Spleen (tissue), 7 donors: ENCODE results near the gene TMEM94.

Experiments
- POLR2A ChIP-seq, 3 donors: fragments of 450-650 bp; IDR thresholded peaks; one replicate each; pipeline ENCODE4 v1.5.1; 2017; ENCODE audit warnings: antibody characterized with exemption in 3 of 3, mild to moderate bottlenecking in 1 of 3
- TF ChIP-seq, protein P1 (sequence below), 11 experiments: fragments of 200-600 bp in 7 of 11; fragments of 450-650 bp in 4 of 11; sonication (generic) in 4 of 11; IDR thresholded peaks in 8 of 11; conservative IDR thresholded peaks in 3 of 11; 1 replicate in 7 of 11; 2 replicates in 4 of 11; pipeline versions ENCODE4 v1.4.0 to v1.8.0; 2016 to 2021; ENCODE audit warnings: antibody characterized with exemption in 11 of 11, inconsistent platforms in 4 of 11, mild to moderate bottlenecking in 1 of 11
- donor health status: DM: no; HTN: no; CAD: no; lungs with moderate emphysema.
- donor health status: DM: no; HTN: no; CAD: no.
- donor health status: DM: no; HTN: no; CAD: no.

DNA sequence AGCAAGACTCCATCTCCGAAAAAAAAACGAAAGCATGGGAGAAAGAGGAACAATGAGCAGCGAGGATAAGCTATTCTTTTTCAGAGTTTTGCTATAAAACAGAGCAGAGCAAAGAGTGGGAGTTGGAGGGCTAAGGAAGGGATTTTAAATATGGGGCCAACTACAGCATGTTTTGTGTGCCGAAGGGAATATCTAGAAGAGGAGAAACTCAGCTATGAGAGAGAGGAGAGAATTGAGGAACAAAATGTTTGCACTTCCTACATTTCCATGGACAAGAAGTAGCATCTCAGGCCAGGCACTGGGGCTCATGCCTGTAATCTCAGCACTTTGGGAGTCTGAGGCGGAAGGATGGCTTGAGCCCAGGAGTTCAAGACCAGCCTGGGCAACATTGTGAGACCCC, 37.9 kb upstream of the TMEM94 start:
- TF ChIP-seq, protein P1, sequence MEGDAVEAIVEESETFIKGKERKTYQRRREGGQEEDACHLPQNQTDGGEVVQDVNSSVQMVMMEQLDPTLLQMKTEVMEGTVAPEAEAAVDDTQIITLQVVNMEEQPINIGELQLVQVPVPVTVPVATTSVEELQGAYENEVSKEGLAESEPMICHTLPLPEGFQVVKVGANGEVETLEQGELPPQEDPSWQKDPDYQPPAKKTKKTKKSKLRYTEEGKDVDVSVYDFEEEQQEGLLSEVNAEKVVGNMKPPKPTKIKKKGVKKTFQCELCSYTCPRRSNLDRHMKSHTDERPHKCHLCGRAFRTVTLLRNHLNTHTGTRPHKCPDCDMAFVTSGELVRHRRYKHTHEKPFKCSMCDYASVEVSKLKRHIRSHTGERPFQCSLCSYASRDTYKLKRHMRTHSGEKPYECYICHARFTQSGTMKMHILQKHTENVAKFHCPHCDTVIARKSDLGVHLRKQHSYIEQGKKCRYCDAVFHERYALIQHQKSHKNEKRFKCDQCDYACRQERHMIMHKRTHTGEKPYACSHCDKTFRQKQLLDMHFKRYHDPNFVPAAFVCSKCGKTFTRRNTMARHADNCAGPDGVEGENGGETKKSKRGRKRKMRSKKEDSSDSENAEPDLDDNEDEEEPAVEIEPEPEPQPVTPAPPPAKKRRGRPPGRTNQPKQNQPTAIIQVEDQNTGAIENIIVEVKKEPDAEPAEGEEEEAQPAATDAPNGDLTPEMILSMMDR (IDR thresholded peaks at IDR 0.05 in 8 of 11, conservative IDR thresholded peaks at IDR 0.05 in 3 of 11): no peak
- no peak for TF ChIP-seq POLR2A (IDR thresholded peaks at IDR 0.05)
